GM12872 (cell line): ENCODE data around the gene PHACTR1.

Experiments
- TF ChIP-seq, protein P1 (sequence below): IDR thresholded peaks from 3 replicates; pipeline ENCODE4 v1.5.1; 2011; ENCODE audit warnings: low read depth, mild to moderate bottlenecking, low read length, moderate library complexity; ENCODE audit not compliant: insufficient read depth

Gene PHACTR1

DNA sequence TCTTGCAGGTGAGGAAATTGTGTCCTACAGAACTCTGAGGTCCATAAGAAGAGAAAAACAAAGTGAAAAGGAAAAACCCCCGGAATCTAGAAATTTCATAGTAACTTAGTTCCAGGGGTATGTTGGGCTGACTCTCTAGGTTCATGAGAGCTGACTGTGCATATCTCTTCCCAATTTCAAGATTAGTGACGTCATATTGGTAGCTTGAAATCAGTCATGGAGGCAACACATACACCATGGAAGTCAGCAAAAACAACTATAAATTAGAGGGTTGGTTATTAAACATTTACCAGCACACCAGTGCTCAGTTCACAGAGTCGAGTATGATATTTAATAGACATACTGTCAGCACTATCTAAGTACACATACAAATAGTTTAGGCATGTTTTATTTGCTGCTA lies 49.8 kb downstream of the PHACTR1 start:
- TF ChIP-seq, protein P1, sequence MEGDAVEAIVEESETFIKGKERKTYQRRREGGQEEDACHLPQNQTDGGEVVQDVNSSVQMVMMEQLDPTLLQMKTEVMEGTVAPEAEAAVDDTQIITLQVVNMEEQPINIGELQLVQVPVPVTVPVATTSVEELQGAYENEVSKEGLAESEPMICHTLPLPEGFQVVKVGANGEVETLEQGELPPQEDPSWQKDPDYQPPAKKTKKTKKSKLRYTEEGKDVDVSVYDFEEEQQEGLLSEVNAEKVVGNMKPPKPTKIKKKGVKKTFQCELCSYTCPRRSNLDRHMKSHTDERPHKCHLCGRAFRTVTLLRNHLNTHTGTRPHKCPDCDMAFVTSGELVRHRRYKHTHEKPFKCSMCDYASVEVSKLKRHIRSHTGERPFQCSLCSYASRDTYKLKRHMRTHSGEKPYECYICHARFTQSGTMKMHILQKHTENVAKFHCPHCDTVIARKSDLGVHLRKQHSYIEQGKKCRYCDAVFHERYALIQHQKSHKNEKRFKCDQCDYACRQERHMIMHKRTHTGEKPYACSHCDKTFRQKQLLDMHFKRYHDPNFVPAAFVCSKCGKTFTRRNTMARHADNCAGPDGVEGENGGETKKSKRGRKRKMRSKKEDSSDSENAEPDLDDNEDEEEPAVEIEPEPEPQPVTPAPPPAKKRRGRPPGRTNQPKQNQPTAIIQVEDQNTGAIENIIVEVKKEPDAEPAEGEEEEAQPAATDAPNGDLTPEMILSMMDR = no peak

DNA sequence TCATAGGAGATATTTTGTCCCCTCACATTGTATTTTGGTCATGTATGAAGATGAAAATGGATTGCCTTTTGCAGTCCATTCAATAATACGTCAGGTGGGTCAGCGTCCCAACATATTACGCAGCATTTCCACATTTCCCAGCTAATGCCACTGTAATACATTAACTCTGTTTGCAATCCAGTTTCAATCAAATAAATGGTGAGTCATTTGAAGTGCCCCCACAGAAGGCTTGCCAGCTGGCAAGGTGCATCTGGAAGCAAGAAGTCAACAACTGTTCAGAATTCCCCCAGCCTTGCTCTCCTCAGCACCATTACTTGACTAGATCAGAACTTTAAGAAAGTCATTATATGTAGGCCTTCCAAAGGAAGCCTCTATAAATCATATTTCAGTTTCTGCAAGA lies 50.4 kb downstream of the PHACTR1 start:
- TF ChIP-seq, protein P1 = no peak

DNA sequence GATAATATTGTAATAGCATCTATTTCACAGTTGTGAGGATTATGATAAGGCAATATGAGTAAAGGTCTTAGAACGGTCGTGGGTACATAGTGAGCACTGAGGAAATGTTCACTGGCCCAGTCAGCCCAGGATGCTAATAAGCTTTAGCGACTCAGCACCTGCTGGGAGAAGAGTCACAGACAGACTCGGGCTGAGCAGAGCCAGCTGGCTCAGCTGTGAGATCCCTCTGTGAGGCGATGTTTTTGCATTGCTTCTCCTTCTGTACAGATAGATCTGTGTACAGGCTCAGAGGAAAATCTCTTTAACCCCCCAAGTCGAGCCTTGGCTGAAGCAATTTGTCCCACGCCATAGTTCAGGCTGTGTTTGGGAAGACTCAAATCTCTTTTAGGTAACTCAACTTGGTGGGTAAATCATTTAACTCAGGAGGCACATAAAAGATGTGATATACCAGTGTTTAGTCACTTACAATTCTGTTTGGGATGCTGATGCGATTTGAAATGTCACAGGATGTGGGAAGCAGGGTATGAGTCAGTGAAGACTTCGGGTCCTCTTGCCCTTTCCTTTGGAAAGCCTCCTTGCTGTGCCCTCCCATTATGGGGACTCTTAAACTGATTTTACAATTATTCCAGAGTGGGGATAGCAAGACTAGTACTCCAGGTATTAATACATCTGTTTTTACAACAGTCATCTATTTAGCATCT lies 53.1 kb downstream of the PHACTR1 start:
- TF ChIP-seq, protein P1 = no peak

DNA sequence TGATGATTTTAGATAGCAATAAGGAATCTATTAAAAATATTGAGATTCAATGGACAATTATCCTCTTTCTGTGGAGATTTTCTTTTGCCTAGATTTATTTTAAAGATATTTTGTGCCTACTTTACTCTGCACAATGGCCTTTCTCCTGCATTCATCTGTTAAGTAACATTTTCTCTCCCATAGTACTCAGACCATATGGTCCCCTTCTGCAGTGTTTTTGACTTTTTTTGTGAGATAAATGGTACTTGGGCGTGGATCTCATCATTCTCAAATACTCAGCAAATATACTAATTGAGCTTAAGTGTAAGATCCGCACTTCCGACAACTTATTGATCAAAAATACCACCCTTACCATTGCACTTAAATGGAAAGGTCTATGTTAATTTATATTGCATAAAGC lies 55.8 kb downstream of the PHACTR1 start:
- TF ChIP-seq, protein P1 = no peak

DNA sequence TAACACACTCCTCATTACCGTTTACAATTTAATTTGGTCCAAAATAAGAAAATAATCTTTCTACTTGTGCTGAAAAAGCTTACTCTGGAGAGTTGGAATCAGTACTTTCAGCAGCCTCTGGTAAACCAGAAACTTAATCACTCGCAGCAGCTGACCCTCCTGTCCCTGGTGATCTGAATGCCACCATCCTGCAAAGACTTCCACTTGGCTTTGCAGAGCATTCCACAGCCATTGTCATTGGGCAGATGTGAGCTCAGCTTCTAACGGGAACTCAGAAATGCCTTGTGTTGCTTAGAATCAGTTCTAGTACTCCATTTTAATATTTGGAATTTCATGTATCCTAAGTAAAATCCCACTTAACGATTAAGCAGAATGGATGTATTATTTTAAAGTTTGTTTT lies 59.7 kb downstream of the PHACTR1 start:
- TF ChIP-seq, protein P1 = no peak

DNA sequence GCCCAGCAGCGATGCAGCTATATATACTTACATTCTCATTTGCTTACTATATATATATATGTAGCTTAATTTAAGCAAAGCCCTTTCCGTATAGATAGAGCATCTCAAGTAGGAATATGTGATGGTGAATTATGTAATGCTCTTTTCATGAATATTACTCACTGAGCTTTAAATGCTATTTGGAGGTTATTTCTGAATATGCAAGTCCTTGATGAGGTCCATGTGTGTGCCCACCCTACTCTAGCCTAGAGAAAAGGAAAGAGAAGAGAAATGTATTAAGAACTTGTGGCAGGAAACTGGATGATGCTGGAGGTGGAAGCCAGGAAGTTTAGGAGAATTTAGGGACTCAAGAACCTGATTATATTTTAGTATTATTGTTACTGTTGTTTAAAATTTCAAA lies 63.2 kb downstream of the PHACTR1 start:
- TF ChIP-seq, protein P1 = no peak

DNA sequence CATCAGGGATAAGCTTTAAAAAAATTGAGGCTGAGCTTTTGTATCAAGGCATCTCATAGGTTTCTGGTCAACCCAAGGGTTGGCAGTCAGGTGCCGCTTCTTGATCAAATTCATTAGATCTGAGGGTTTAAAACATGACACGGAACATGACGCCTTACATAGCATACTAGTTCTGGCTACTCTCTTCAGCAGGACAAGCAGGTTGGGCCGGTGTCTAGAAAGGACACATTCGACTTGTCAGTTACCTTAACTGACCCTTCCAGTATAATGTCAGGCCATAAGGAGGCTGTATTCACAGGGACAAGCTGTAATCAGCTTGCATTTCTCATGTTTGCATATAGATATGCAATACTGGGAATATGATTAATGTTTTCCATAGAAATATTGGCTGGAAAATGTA lies 65.6 kb downstream of the PHACTR1 start:
- TF ChIP-seq, protein P1 = no peak
